AG04449 (cell line): Measurements from ENCODE around the gene CHKB.
A peak's percentile ranks its signal among the peaks of the same experiment; 100 is the strongest.

ENCODE experiments used
- CTCF ChIA-PET: fragments of 350-600 bp; formaldehyde crosslinking; extraction: SDS; loops from one replicate; lab custom pipeline; 2021; ENCODE audit warnings: antibody characterized with exemption; lab: Yijun Ruan, JAX
- POLR2A ChIA-PET: fragments of 400-600, 350-600 bp; formaldehyde crosslinking; extraction: SDS; loops from one replicate; lab custom pipeline; 2020; ENCODE audit warnings: antibody characterized with exemption, inconsistent platforms; lab: Yijun Ruan, JAX
- DNase-seq: peaks from one replicate; pipeline ENCODE4 v3.0.0-alpha.2; 2010; ENCODE audit warnings: low read depth, low spot score
- H3K4me3 ChIP-seq: 2 replicates; pipeline ENCODE4 v1.5.1; 2011; ENCODE audit warnings: low read depth, mild to moderate bottlenecking, control low read depth, low read length
- CTCF ChIP-seq: IDR thresholded peaks from one replicate; pipeline ENCODE4 v1.5.1; 2011; ENCODE audit warnings: mild to moderate bottlenecking, moderate library complexity, low read length, control low read depth, inconsistent platforms; ENCODE audit not compliant: insufficient read depth; ENCODE audit errors: missing control alignments

Gene CHKB

DNA sequence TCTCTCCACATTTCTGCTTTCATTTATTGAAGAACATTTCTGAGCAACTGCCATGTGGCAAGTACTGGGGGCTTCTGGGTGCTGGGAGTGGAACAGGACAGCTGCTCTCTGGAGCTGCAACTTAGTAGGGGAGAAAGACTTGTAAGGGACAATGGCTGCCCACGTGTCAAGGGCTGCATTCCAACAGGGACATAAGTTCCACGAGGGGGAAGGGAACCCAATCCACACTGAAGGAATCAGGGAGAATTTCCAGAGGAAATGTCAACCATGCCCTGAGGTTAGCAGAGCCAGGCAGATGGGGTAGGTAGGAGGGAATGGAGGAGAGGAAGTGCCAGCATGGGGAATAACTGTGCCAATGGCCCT lies 19.7 kb upstream of the CHKB start:
- ChIA-PET CTCF (interaction anchor here (1.1 kb wide), 1 partner anchor 19 kb away, joined by 5 read pairs; no protein-coding TSS in a partner anchor), POLR2A (no interaction called here)
- H3K4me3 ChIP-seq, result no peak overlapping the region
- TF ChIP-seq CTCF, result no peak
- no peak for DNase-seq

DNA sequence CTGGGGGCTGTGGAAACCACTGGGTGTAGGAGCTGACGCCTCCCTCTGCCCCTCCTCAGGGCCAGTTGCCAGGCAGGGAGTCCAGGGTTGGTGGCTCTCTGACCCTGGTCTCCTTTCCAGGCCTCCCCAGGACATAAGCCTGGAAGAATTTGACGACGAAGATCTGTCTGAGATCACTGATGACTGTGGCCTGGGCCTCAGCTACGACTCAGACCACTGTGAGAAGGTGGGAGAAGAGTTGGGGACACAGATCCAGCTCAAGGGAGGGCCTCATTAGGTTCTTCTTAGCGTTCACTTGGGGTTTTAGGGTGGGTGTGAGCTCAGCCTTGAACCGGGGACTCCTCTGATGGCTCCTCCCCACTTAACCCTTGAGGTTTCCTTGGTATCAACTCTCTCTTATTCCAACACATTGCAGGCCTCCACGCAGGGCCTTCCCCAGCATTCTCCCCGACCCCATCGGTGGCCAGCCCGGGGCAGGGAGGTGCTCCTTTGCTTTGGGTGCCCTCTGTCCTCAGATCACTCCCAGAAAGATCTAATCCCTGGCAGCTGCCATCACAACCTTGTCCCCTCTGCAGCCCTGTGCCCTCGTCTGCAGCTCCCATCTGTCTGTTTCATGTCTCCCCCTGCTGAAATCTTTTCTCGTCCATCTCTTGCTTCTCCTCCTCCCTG lies 19.2 kb upstream of the CHKB start:
- CTCF ChIA-PET, result interaction anchor here (1.0 to 1.1 kb wide), 2 partner anchors 19 to 39 kb away, joined by 5 read pairs; no protein-coding TSS in a partner anchor
- DNase-seq, result no peak
- no peak for TF ChIP-seq CTCF
- H3K4me3 ChIP-seq, result no peak overlapping the region
- POLR2A ChIA-PET, result no interaction called here

GRCh38 chr22:50600967-50601668 lies 18.5 kb upstream of the CHKB start:
- peak overlapping the region; percentile 3; the same call in 1 of the 2 replicates for H3K4me3 ChIP-seq
- TF ChIP-seq CTCF, result no peak
- CTCF ChIA-PET, result interaction anchor here (1.0 to 1.1 kb wide), 2 partner anchors 20 to 38 kb away, joined by 5 read pairs; no protein-coding TSS in a partner anchor
- POLR2A ChIA-PET, result no interaction called here
- no peak for DNase-seq

- CTCF ChIA-PET, result no interaction called here
- DNase-seq, result no peak
- no peak for TF ChIP-seq CTCF
- peak within 1 kb of the TSS; percentile 30 for H3K4me3 ChIP-seq
- POLR2A ChIA-PET, result no interaction called here
Measured at GRCh38 chr22:50600538-50600937, 17.9 kb upstream of the CHKB start, which contains the start of gene MAPK8IP2. Gene MAPK8IP2, plus strand, starts transcription at chr22:50600793. Its CDS starts 26 bp downstream, at chr22:50600819.

- TF ChIP-seq CTCF, result no peak
- CTCF ChIA-PET, result no interaction called here
- H3K4me3 ChIP-seq, result no peak overlapping the region
- POLR2A ChIA-PET, result no interaction called here
- no peak for DNase-seq
Measured at GRCh38 chr22:50599816-50600455, 17.3 kb upstream of the CHKB start.

- no peak overlapping the region for H3K4me3 ChIP-seq
- no peak for DNase-seq
- POLR2A ChIA-PET, result no interaction called here
- CTCF ChIA-PET, result interaction anchor here (1.5 kb wide), 1 partner anchor 34 kb away, joined by 5 read pairs; the partner anchor contains the start of gene SYCE3
- no peak for TF ChIP-seq CTCF
Measured at GRCh38 chr22:50597097-50597496, 14.4 kb upstream of the CHKB start.
